Esophagus (tissue), 2 donors: ENCODE results near the gene PCDHGA9. TPM values are rescaled to one million over a fixed set of nuclear protein-coding genes. Genes with fewer than 3 reads are reported as not detected.
"Not testable (repeated sequence)": the region's sequence is repeated elsewhere in the genome, so short reads cannot be mapped to it uniquely, and the experiment has no call there.

Experiments
- H3K27ac ChIP-seq, 2 donors: one replicate each; pipeline ENCODE4 v1.5.1; 2013; ENCODE audit warnings: low read depth in 2 of 2, mild to moderate bottlenecking in 2 of 2, inconsistent platforms in 1 of 2, low read length in 1 of 2, moderate library complexity in 1 of 2
- H3K27me3 ChIP-seq, 2 donors: one replicate each; pipeline ENCODE4 v1.6.1; 2013; ENCODE audit warnings: low read length in 2 of 2, control low read depth in 1 of 2, mild to moderate bottlenecking in 1 of 2; ENCODE audit not compliant: insufficient read depth in 2 of 2, control insufficient read depth in 1 of 2
- H3K36me3 ChIP-seq, 2 donors: one replicate each; pipeline ENCODE4 v1.6.1; 2013; ENCODE audit warnings: low read length in 1 of 2; ENCODE audit not compliant: control insufficient read depth in 2 of 2, insufficient read depth in 2 of 2
- H3K4me1 ChIP-seq, 2 donors: one replicate each; pipeline ENCODE4 v1.6.1; 2013; ENCODE audit warnings: low read length in 1 of 2; ENCODE audit not compliant: control insufficient read depth in 2 of 2, insufficient read depth in 2 of 2
- H3K4me3 ChIP-seq, 2 donors: one replicate each; pipeline ENCODE4 v1.5.1; 2013; ENCODE audit warnings: low read length in 2 of 2, mild to moderate bottlenecking in 2 of 2, low read depth in 1 of 2, moderate library complexity in 1 of 2
- H3K9me3 ChIP-seq, 2 donors: one replicate each; pipeline ENCODE4 v1.6.1; 2013; ENCODE audit warnings: mild to moderate bottlenecking in 2 of 2, low read depth in 1 of 2, low read length in 1 of 2, moderate library complexity in 1 of 2; ENCODE audit not compliant: control insufficient read depth in 2 of 2, insufficient read depth in 1 of 2
- WGBS, 2 donors: extraction: QIAGEN DNeasy Blood & Tissue Kit; methylation state at CpG; one replicate each; pipeline ENCODE4 v1.1.7; 2013; 5-methylcytosine and 5-hydroxymethylcytosine counted together
- polyA plus RNA-seq, 2 donors: library from polyadenylated mRNA; stranded (reverse); fragments of 200-250 nt; gene quantifications; one replicate each; pipeline ENCODE4 v1.2.3, GENCODE V29; 2013
- donor health status: healthy with polysubstance abuse.
- donor health status: Bipolar disorder and iron deficiency.

The PCDHGA9 gene
- polyA plus RNA-seq, 2 donors: 0.54 to 0.83 TPM

GRCh38 chr5:141383345-141383744, 19.2 kb upstream of the PCDHGA9 start:
- Histone ChIP-seq H3K4me3 (peak overlapping the region in 1 of 2 donors; percentile 7), H3K27ac (no peak overlapping the region), H3K36me3 (no peaks in the 10 kb centered on the region), H3K27me3 (no peaks in the 10 kb centered on the region), H3K9me3 (peaks cover 24 to 29% of the 10 kb centered on the region in 2 donors), H3K4me1 (peaks cover 0 to 4% of the 10 kb centered on the region in 2 donors)
- 40 to 42% methylated on average over 21 of the region's 21 CpGs for WGBS, 2 donors

- 46 to 51% methylated on average over 43 of the region's 43 CpGs for WGBS, 2 donors
- peaks cover 0 to 4% of the 10 kb centered on the region in 2 donors for H3K4me1 ChIP-seq
- H3K36me3 ChIP-seq: no peaks in the 10 kb centered on the region
- H3K27ac ChIP-seq: no peak overlapping the region
- H3K9me3 ChIP-seq: peaks cover 34 to 43% of the 10 kb centered on the region in 2 donors
- no peak overlapping the region for H3K4me3 ChIP-seq
- H3K27me3 ChIP-seq: no peaks in the 10 kb centered on the region
Observed at GRCh38 chr5:141384471-141385267, 17.9 kb upstream of the PCDHGA9 start.

GRCh38 chr5:141387557-141388311, 14.8 kb upstream of the PCDHGA9 start, which contains the start of gene PCDHGB4:
TSS of gene PCDHGB4 (plus strand) at chr5:141387698. CDS start at chr5:141387885, 187 bp downstream.
- 14 to 23% methylated on average over 21 to 22 of the region's 40 CpGs for WGBS, 2 donors
- H3K27me3 ChIP-seq, H3K36me3 ChIP-seq, H3K4me3 ChIP-seq, H3K27ac ChIP-seq, H3K4me1 ChIP-seq: not testable (repeated sequence)
- peaks cover 34 to 45% of the 10 kb centered on the region in 2 donors for H3K9me3 ChIP-seq

DNA sequence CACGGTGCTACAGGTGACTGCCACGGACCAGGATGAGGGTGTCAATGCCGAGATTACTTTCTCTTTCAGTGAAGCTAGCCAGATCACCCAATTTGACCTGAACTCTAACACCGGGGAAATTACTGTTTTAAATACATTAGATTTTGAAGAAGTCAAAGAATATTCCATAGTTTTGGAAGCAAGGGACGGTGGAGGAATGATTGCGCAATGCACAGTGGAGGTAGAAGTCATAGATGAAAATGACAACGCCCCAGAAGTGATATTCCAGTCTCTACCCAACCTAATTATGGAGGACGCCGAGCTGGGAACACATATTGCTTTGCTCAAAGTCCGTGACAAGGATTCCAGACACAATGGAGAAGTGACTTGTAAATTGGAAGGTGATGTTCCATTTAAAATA, 13.9 kb upstream of the PCDHGA9 start:
- Histone ChIP-seq H3K36me3 (no peaks in the 10 kb centered on the region), H3K4me1 (peaks cover 0 to 4% of the 10 kb centered on the region in 2 donors), H3K27ac (no peak overlapping the region), H3K27me3 (peaks cover 0 to 5% of the 10 kb centered on the region in 2 donors), H3K4me3 (no peak overlapping the region), H3K9me3 (peaks cover 34 to 45% of the 10 kb centered on the region in 2 donors)
- WGBS, 2 donors: 43 to 44% methylated on average over 10 of the region's 10 CpGs

DNA sequence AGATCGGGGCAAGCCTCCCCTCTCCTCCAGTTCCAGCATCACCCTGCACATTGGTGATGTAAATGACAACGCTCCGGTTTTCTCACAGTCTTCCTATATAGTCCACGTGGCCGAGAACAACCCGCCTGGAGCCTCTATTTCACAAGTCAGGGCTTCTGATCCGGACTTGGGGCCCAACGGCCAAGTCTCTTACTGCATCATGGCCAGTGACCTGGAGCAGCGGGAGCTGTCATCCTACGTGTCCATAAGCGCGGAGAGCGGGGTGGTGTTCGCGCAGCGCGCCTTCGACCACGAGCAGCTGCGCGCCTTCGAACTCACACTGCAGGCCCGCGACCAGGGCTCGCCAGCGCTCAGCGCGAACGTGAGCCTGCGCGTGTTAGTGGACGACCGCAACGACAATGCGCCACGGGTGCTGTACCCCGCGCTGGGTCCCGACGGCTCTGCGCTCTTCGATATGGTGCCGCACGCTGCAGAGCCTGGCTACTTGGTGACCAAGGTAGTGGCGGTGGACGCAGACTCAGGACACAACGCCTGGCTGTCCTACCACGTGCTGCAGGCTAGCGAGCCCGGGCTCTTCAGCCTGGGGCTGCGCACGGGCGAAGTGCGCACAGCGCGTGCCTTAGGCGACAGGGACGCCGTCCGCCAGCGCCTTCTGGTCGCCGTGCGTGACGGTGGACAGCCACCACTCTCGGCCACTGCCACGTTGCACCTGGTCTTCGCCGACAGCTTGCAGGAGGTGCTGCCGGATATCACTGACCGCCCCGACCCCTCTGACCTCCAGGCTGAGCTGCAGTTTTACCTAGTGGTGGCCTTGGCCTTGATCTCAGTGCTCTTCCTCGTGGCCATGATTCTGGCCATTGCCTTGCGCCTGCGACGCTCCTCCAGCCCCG, 13.2 kb upstream of the PCDHGA9 start:
- H3K4me3 ChIP-seq: no peak overlapping the region
- peaks cover 34 to 46% of the 10 kb centered on the region in 2 donors for H3K9me3 ChIP-seq
- 42 to 45% methylated on average over 77 of the region's 77 CpGs for WGBS, 2 donors
- H3K4me1 ChIP-seq: peaks cover 0 to 3% of the 10 kb centered on the region in 2 donors
- peaks cover 0 to 5% of the 10 kb centered on the region in 2 donors for H3K27me3 ChIP-seq
- no peaks in the 10 kb centered on the region for H3K36me3 ChIP-seq
- no peak overlapping the region for H3K27ac ChIP-seq

GRCh38 chr5:141392429-141393198, 10.0 kb upstream of the PCDHGA9 start, which contains the start of gene PCDHGA8:
TSS of gene PCDHGA8 (plus strand) at chr5:141392633. CDS start at chr5:141392814, 181 bp downstream.
- Histone ChIP-seq H3K4me3 (no peak within 1 kb of the TSS), H3K4me1 (no peaks in the 10 kb centered on the region), H3K36me3 (no peaks in the 10 kb centered on the region), H3K9me3 (peaks cover 33 to 42% of the 10 kb centered on the region in 2 donors), H3K27ac (no peak within 1 kb of the TSS), H3K27me3 (peaks cover 0 to 5% of the 10 kb centered on the region in 2 donors)
- WGBS, 2 donors: 25 to 30% methylated on average over 38 of the region's 38 CpGs

DNA sequence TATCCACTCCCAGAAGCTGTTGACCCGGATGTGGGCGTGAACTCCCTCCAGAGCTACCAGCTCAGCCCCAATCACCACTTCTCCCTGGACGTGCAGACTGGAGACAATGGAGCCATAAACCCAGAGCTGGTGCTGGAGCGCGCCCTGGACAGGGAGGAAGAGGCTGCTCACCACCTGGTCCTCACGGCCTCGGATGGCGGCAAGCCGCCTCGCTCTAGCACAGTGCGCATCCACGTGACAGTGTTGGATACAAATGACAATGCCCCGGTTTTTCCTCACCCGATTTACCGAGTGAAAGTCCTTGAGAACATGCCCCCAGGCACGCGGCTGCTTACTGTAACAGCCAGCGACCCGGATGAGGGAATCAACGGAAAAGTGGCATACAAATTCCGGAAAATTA, 9.3 kb upstream of the PCDHGA9 start:
- WGBS, 2 donors: 36% methylated on average over 21 of the region's 21 CpGs
- Histone ChIP-seq H3K27ac (no peak overlapping the region), H3K36me3 (no peaks in the 10 kb centered on the region), H3K27me3 (peaks cover 0 to 5% of the 10 kb centered on the region in 2 donors), H3K4me3 (no peak overlapping the region), H3K9me3 (peaks cover 36 to 44% of the 10 kb centered on the region in 2 donors), H3K4me1 (no peaks in the 10 kb centered on the region)

GRCh38 chr5:141394401-141395187, 8.0 kb upstream of the PCDHGA9 start:
- H3K9me3 ChIP-seq: peaks cover 30 to 39% of the 10 kb centered on the region in 2 donors
- H3K36me3 ChIP-seq, H3K4me1 ChIP-seq, H3K4me3 ChIP-seq, H3K27ac ChIP-seq, H3K27me3 ChIP-seq: not testable (repeated sequence)
- 42% methylated on average over 41 to 46 of the region's 53 CpGs for WGBS, 2 donors
